ENCODE data around the gene TCEANC2.

DNA sequence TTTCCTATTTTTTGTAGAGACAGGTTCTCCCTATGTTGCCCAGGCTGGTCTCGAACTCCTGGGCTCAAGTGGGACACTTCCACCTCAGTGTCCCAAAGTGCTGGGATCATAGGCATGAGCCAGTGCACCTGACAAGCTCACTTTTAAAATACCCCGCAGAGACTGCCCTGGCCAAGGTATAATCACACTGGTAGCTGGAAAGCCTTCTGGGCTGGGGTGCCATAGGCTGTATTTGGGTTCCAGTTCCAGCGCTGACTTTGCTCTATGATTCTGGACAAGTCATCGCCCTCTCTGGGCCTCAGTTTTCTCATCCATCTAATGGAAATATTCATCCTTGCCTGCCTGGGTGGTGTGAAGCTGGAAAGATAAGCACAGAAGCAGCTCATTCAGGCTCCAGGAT is 45.8 kb upstream of the TCEANC2 start:
- no peak for TF ChIP-seq POLR2A (IDR thresholded peaks at IDR 0.05; ENCODE audit: low read length)
- no peak for TF ChIP-seq GATA1 (IDR thresholded peaks at IDR 0.05; ENCODE audit: low read depth, low read length)
